PC-9 (cell line): ENCODE data around the gene ANKRD24.

Source experiments
- CTCF ChIP-seq: fragments of 200-600 bp; sonication (generic); conservative IDR thresholded peaks from 2 replicates; pipeline ENCODE4 v1.6.1; 2017; ENCODE audit warnings: mixed run types, antibody characterized with exemption, mild to moderate bottlenecking, moderate library complexity
- EZH2 ChIP-seq: fragments of 200-600 bp; sonication (generic); IDR thresholded peaks from 2 replicates; pipeline ENCODE4 v1.8.0; 2017; ENCODE audit warnings: antibody characterized with exemption, low read depth

- no peak for TF ChIP-seq CTCF
- TF ChIP-seq EZH2 = no peak
Observed at GRCh38 chr19:4171676-4172075, 10.8 kb upstream of the ANKRD24 start.
